ENCODE data around the gene PRKCA.
"Not testable (repeated sequence)": the region's sequence is repeated elsewhere in the genome, so short reads cannot be mapped to it uniquely, and the experiment has no call there.

Gene PRKCA

GRCh38 chr17:66678827-66679226 lies 376.4 kb downstream of the PRKCA start:
- no peak for DNase-seq (ENCODE audit: low read depth in 3 of 3)

DNA sequence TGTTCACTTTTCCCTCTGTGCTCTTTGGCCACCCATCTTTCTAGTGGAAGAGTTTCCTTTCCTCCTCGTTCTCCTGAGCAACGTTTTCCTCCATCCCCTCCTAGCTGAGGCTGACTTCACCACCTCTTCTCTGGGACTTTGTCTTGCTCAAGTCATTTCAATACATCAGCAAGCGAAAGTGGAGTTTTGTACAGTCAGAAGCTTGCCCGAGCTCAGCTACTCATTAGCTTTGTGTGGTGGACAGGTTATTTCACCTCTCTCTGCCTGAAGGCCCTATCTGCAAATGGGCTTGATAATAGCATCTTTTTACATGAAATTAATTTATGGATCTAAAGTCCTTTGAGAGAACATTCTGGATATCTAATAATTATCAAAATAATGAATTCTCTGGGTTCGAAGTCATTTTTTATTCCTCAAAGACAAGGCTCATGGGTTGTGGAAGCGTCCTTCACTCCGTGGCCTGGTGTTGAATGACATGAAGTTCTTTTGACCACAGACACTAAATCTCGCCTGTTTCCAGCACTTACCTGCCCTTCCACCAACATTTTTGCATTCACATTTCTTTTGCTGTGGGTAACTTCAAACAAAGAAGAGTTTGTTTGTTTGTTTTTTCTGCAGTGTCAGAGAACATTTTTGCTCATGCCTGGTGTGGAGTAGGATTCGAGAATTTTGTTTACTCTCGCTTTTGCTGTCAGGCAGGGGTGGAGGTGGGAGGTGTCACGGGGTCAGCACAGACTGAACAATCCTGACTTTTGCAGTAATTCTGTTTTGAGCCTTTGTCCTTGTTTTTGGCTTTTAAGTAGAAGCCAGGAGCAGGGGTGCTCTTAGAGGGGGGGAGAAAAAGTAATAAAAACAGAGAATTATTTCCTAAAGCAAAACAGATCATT lies 377.5 kb downstream of the PRKCA start:
- no peak for DNase-seq (ENCODE audit: low read depth in 3 of 3)

- DNase-seq (ENCODE audit: low read depth in 3 of 3), result no peak
Observed at GRCh38 chr17:66682283-66682682, 379.9 kb downstream of the PRKCA start.

- no peak for DNase-seq (ENCODE audit: low read depth in 3 of 3)
Observed at GRCh38 chr17:66684261-66684660, 381.8 kb downstream of the PRKCA start.

GRCh38 chr17:66684731-66685130 lies 382.3 kb downstream of the PRKCA start:
- no peak for DNase-seq (ENCODE audit: low read depth in 3 of 3)

DNA sequence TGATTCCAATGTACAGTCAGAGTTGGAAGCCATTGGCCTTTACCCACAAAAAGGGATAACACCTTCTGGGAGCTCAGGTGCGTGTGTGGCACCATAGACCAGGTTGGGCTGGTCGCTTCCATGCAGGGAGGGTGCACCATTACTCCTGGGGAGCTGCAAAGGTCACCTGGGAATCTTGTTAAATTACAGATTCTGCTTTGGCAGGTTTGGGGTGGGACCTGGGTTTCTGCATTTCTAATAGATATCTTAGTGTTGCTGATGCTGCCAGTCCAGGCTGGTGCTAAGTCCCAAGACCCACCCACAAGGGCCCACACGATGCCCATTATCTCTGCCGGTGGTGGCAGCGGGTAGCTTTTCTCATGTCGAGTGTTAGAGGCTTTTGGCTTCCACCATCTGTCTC lies 384.2 kb downstream of the PRKCA start:
- no peak for DNase-seq (ENCODE audit: low read depth in 3 of 3)

DNA sequence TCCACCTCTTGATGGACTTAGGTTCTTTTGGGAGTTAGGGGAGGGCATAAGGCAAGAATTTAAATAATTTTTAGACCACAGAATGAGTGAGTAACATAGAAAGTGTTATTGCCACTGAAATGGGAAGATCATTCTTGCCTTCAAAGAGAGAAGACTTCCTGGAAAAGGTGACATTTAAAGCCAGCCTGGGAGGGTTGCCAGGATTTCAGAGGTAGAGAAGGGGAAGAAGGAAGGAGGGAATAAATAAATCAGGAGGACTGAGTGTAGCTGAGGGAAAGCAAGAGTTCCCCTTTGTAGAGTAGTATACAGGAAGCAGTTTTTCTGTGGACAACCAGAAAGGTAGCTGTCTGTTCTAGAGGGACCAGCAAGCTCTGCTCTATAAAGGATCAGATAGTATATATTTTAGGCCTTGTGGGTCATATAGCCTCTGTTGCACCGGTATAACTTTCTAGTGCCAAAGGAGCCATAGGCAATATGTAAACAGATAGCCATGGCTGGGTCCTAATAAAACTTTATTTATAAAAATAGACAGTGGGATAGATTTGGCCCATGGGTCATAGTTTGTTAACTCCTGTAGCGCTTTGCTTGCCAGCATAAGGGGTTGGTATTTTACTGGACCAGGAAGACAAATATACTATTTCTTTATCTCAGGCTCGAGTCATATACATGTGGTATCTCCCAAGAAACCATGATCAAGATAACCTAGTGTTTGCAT lies 385.3 kb downstream of the PRKCA start:
- DNase-seq (ENCODE audit: low read depth in 3 of 3), result no peak

- DNase-seq (ENCODE audit: low read depth in 3 of 3), result no peak
Observed at GRCh38 chr17:66689221-66689620, 386.8 kb downstream of the PRKCA start.

- no peak for DNase-seq (ENCODE audit: low read depth in 3 of 3)
Observed at GRCh38 chr17:66690166-66690565, 387.8 kb downstream of the PRKCA start.

DNA sequence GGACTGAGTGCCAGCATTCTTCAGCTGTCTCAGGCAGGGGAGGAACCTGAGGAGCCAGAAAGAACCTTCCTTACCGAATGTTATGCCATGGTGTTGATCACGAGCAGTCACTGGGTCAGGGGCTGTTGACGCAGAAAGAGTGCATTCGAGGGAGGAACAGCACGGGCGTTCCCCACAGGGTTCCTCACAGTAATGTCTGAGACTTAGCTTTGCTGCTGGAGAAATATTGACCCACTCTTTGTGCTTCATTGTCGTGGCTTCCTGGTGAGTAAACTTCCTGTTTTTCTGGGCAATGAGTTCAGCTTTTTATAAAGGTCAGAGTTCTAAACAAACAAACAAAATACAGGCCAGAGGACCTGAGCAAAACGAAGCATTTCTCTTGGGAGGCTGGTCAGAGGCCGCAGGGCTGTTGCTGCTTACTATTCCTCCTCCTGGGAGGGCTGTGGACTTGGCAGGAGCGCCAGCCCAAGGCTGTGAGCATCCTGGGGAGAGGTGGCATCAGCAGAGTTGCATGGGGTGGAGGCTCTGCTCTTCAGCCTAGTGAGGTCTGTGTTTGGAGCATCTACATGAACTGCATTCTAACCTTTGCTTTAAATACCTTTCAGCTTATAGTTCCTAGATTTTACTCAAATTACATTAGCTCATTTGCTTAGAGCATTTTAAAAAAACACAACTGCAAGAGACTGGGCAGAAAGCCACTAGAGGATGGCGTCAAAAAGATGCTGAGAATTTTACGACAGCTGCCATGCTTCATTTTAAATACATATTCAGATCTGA lies 389.4 kb downstream of the PRKCA start:
- DNase-seq (ENCODE audit: low read depth in 3 of 3), result no peak

DNA sequence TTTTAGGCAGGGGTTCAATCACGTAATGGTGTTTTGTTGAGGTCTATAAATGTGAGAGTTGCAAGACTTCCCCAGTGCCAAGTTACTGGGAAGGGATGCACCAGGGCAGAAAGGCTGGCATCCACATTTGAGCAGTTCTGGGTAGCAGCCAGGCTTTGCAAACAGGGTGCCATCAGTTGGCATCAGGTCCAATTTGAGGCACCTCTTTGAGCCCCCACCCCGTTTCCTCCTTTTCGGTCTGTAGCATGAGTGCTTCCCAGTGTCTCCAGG lies 389.9 kb downstream of the PRKCA start:
- no peak for DNase-seq (ENCODE audit: low read depth in 3 of 3)

DNA sequence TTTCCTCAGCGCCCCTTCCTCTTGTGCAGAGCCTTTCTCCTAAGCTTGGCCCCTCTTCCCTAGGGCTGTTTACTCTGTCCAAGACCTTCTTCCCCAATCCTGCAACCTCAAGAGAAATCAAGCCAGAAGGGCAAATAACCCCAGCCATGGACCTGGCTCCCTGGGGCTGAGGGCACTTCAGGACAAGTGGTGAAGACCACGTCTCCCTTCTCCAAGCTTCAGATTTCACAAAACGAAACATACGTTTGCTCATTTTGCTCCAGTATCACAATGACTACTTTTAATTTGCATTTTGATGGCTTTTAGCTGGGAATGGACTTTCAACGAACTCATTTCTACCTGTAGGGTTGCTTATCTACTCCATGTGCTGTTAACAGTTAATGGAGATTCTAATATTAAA lies 392.7 kb downstream of the PRKCA start:
- DNase-seq (ENCODE audit: low read depth in 3 of 3), result no peak

DNA sequence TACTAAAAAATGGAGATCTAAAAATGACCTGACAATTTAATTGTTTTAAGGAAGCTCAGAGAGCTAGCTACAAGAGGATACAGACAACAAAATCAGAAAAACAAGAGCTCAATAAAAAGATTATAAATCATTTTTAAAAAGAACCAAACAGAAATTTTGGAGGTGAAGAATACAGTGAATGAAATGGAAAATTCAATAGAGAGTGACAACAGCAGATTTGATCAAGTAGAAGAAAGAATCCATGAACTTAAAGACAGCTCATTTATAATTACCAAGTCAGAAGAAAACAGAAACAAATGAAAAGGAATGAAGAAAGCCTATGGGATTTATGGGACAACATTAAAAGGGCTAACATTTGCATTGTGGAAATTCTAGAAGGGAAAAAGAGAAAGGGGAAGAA lies 395.9 kb downstream of the PRKCA start:
- no peak for DNase-seq (ENCODE audit: low read depth in 3 of 3)

DNA sequence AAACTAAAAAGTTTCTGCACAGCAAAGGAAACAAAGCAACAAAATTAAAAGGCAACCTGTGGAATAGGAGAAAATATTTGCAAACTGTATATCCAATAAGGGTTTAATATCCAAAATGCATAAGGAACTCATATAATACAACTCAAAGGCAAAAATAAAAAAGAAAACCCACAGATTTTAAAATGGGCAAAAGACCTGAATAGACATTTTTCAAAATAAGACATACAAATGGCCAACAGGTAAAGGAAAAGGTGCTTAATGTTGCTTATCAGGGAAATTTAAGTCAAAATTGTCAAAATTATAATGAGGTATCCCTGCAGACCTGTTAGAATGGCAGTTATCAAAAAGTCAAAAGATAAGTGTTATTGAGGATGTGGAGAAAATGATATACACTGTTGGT lies 399.0 kb downstream of the PRKCA start:
- DNase-seq (ENCODE audit: low read depth in 3 of 3), result no peak

DNA sequence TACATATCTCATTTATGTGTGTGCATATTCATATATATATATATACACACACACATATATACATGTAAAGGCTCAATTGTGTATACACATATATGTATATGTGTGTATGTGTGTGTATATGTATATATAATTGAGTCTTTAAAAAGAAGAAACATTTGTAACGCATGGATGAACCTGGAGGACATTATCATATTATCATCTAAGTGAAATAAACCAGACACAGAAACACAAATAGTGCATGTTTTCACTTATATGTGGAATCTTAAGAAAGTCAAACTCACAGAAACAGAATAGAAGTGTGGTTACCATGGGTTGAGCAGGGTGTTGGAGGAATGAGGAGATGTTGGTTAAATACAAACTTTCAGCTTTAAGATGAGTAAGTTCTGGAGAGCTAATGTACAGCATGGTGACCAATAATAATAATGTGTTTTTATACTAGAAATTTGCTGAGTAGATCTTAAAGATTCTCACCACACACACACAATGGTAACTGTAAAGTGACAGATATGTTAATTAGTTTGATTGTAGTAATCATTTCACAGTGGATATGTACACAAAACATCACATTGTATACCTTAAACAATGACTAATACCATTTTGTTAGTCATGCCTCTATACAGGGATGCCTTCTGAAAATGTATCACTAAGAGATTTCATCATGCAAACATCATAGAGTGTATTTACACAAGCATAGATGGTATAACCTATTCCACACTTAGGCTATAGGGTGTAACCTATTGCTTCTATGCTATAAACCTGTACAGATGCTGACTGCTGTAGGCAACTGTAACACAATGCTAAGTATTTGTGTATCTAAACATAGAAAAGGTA lies 399.9 kb downstream of the PRKCA start:
- no peak for DNase-seq (ENCODE audit: low read depth in 3 of 3)

DNA sequence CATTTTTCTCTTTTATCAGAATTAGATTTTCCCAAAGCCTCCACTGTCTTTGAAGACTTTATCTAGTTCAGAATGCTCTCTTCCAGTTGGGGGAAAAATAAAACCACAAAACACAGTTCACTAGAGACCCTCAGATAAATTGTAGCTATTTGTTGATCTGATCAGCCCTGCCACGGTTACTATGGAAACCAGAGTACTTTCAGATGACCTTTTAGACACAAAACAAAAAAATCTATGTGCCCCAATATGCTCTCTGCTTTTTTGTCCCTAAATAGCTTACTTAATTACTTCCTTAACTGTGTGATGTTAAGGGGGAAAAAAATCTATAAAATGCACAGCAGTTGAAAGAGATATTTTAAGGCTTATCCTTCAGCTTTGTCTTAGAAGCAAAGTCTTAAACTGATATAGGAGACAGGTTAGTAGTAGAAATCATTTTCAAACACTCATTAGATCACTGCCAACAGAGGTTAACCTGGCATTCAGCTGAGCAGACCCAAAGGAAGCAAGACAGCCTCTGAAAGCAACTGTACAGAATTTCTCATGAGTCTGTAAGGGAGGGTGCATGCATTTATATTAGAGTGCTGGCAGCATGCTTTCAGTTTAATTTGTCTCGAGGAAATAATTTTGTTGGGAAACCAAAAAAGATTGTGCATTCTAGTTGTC lies 402.6 kb downstream of the PRKCA start:
- no peak for DNase-seq (ENCODE audit: low read depth in 3 of 3)

GRCh38 chr17:66706851-66707450 lies 404.5 kb downstream of the PRKCA start:
- no peak for DNase-seq (ENCODE audit: low read depth in 3 of 3)

GRCh38 chr17:66711401-66711800 lies 409.0 kb downstream of the PRKCA start:
- no peak for DNase-seq (ENCODE audit: low read depth in 3 of 3)

DNA sequence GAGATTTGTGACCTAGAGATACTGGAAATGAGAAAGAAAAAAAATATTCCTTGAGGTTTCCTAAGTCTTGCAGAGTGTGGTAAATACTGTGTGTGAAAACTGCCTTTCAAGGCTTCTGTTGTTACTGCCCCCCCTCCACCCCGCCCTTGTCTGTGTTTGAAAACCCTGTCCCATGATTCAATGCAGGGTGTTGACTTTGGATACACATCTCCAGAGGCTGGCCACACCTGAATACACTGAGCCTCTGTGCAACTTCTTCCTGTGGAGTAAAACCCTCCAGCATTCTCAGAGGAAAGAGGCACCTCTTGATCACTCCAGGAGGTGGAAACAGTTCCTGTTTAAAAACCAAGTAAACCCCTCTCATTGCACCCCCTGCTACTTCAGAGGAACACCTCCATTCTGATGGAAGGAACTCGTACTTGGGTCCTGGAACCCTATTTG lies 409.5 kb downstream of the PRKCA start:
- DNase-seq (ENCODE audit: low read depth in 3 of 3), result no peak

DNA sequence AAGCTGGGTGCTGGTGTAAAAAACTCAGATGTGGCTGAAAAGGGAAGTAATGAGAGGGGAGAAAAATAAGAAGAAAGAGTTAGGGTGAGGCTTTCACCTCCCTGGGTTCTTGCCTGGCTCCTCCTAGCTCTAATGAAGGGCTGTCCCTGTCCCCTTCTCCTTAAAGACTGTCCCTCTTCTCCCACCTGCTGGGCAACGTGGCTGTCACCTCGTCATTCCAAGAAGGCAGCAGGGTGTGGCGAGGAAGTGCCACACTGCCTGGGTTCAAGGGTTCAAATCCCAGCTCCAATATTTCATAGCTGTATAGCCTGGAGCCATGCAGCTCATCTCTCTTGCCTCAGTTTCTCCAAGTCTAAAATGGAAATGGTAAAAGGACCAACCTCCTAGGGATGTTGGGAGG lies 410.0 kb downstream of the PRKCA start:
- DNase-seq (ENCODE audit: low read depth in 3 of 3), result no peak

- not testable (repeated sequence) for DNase-seq (ENCODE audit: low read depth in 3 of 3)
Observed at GRCh38 chr17:66713021-66713532, 410.7 kb downstream of the PRKCA start.
